Transverse colon (tissue), 4 donors: Measurements from ENCODE around the gene ZNF691.

Experiments used
- CTCF ChIP-seq, 5 experiments: fragments of 200-600 bp in 3 of 5; fragments of 450-650 bp in 2 of 5; sonication (generic) in 3 of 5; IDR thresholded peaks; 1 replicate in 2 of 5; 2 replicates in 3 of 5; pipeline ENCODE4 v1.5.1; 2016 to 2017; ENCODE audit warnings: antibody characterized with exemption in 5 of 5, inconsistent platforms in 3 of 5, mild to moderate bottlenecking in 2 of 5, moderate library complexity in 1 of 5
- POLR2A ChIP-seq: fragments of 450-650 bp; IDR thresholded peaks from one replicate; pipeline ENCODE4 v1.6.1; 2016; ENCODE audit warnings: antibody characterized with exemption, mild to moderate bottlenecking, moderate library complexity
- POLR2AphosphoS5 ChIP-seq, 3 donors: sonication (generic); formaldehyde crosslinking; IDR thresholded peaks; one replicate each; pipeline ENCODE4 v1.6.1; 2016; ENCODE audit warnings: antibody characterized with exemption in 3 of 3

- TF ChIP-seq POLR2A (no peak), CTCF (IDR thresholded peaks at IDR 0.05) (no peak), POLR2AphosphoS5 (IDR thresholded peaks at IDR 0.05) (no peak)
These were observed 6.9 kb downstream of the ZNF691 start for GRCh38 chr1:42853116-42853884.
